GM18873 (cell line): Measurements from ENCODE around the gene LHX3.
"Not testable (repeated sequence)": the region's sequence is repeated elsewhere in the genome, so short reads cannot be mapped to it uniquely, and the experiment has no call there.

Source experiments
- ATAC-seq: cut with Tn5 transposase; IDR thresholded peaks from one replicate; pipeline ENCODE4 v1.9.1; 2021; ENCODE audit warnings: mild to moderate bottlenecking, moderate library complexity, moderate number of reproducible peaks; ENCODE audit not compliant: unreplicated experiment, low FRiP score

The LHX3 gene

DNA sequence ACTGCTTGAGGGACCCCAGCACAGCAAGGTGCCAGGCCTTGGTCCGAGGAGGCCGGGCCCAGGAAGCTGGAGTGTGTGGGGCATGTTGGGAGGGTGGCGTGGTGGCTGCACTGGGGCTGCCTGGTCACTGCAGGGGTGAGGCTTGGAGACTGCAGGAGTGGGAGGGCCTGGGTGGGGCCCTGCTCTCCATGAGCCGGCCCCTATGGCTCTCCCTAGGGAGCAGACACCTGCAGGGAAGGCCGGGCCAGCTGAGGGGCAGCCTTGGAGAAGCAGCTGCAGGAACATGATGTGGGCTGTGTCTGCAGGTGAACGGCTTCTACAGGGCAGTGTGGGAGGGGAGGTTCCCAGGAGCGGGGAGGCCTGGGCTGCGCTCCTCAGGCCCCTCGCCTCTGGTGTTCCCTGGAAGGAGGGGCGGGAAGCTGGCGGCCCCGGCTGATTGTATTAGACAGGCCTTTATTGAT lies 44.5 kb downstream of the LHX3 start:
- ATAC-seq = no peak

DNA sequence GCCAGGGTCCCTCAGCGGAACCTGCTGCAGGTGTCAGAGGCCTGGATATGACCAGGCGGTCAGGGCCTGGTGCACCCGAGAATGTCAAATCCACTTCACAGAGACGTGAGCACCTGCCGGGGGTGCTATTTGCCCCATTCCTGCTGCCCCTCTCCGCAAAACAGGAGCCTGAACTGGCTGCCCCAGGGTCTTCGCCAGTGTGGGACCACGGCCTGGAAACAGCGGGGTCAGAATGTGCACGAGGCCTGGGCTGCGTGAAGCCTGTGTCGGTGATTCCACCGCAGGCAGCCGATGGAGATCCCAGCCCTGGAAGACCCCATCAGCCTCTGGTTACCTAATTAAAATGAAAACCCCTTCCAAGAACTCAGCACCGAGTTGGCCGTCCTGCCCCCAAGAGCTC lies 45.1 kb downstream of the LHX3 start:
- no peak for ATAC-seq

- no peak for ATAC-seq
Observed at GRCh38 chr9:136157477-136158265, 47.3 kb downstream of the LHX3 start.

DNA sequence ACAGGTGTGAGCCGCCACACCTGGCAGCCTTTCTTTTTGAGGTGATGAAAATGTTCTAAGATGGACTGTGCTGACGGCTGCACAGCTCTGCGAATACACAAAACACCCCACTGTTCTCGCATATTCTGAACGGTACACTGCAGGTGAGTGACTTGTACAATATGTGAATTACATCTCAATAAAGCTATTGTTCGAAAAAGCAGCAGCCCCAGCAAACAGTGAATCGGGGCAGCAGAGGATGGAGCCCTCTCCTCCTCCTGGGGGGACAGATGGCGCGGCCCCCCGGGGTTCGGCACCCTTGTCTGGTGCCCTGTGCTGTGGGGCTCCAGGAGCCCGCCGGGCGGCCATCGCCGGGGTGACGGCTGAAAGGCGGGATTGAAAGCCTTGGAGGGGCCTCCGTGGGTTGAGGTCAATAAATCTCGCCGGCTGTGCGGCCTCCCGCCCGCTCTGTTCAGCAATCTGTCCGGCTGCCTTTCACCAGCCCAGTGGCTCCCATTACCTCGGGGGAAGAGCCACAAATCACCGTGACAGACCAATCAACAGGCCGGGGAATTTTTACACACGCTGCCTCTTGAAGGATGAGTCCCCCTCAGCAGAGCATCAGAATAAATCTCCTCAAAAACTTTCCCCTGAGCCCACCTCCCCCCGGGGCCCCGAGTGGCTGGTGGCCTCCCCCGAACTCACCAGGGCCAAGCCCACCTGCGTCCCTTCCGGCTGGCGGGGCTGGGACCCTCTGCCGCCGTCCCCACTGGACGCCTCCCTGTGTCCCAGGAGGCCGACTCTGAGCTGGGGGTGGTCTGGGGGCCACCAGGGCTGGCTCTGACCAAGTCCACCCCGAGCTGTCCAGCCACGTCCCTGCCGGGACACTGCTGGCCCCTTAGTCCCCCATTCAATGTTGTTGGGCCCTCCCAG lies 48.5 kb downstream of the LHX3 start:
- no peak for ATAC-seq

DNA sequence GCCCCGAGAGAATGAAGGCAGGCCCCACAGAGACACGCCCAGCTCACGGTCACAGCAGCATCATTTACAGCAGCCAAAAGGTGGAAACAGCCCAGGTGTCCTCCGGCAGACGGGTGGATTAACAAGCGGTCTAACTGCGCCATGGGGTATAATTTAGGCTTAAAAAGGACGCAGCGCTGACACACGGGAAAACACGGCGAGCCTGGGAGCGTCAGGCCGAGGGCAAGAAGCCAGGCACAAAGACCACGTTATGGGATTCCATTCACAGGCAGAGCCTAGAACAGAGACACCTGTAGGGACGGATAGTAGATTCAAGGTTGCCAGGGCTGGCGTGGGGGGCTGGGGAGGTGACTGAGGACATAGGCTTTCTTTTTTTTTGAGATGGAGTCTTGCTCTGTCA lies 49.4 kb downstream of the LHX3 start:
- no peak for ATAC-seq

DNA sequence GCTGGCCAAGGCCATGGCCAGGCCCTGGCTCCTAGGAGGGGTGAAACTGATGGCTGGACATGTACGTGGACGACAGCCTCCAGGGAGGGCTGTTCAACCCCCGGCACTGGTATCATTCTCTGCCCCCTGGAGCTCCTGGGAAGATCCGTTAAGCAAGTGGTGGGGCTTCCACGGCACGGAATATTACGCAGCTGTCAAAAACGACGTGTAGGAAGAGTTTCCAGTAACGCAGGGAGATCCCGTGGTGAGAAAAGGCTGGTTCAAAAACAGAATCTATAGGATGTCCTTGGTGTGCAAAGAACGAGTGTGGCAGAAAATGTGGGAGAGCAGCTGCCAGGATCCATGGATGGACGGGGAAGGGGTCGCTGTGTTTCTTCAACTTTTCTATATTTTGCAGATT lies 50.0 kb downstream of the LHX3 start:
- ATAC-seq = no peak

DNA sequence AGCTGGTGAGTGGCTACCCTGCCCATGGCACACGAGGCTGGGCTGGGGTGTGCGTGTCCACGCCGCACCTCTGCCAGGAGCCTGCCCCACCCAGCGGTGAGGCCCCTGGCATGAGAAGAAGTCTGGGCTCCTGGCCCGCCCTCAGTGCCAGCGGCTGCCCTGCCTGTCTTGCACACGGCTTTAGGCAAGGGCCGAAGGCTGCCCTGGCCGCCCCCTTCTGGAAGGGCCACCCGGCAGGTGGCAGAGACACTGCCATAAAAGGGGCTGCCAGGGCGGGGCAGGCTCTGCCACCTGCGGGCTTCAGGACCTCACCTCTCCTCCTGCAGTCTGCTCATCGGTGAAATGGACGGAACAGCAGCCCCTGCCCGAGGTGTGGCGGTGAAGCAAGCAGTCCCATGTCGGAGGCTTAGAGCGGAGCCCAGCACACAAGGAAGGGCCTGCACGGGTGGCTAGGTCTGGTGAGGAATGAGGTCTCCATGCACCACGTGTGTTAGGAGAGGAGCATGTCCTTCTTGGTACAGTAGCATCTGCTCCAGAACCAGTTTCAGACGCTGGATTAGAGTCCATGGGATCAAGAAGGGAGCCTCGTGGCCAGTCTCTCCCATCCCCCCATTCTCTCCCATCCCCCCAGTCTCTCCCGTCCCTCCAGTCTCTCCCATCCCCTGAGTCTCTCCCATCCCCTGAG lies 51.4 kb downstream of the LHX3 start:
- ATAC-seq = no peak

DNA sequence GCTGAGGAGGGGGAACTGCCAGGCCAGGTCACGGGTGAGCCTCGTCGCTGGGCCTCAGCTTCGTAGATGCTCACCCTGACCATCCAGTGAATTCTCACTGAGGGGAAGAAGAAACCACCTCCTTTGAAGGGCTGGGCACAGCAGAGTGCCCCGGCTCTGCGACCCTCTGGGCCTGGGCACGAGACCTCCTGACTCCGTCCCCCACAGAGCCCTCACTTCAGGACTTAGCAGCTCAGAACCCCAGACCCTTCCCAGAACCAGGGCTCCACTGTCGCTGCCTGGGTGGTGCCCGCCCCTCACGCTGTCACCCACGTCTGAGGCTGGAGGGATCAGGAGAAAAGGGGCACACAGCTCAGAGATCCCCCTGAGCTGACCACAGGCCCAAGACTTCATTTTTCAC lies 52.0 kb downstream of the LHX3 start:
- ATAC-seq = no peak

GRCh38 chr9:136152543-136152866 lies 52.4 kb downstream of the LHX3 start:
- ATAC-seq = no peak

GRCh38 chr9:136151848-136152542 lies 52.9 kb downstream of the LHX3 start:
- ATAC-seq = no peak

- no peak for ATAC-seq
Observed at GRCh38 chr9:136151214-136151804, 53.6 kb downstream of the LHX3 start.

GRCh38 chr9:136150664-136151213 lies 54.2 kb downstream of the LHX3 start:
- not testable (repeated sequence) for ATAC-seq

- no peak for ATAC-seq
Observed at GRCh38 chr9:136149853-136150252, 55.1 kb downstream of the LHX3 start.

- ATAC-seq = no peak
Observed at GRCh38 chr9:136149337-136149736, 55.6 kb downstream of the LHX3 start.

DNA sequence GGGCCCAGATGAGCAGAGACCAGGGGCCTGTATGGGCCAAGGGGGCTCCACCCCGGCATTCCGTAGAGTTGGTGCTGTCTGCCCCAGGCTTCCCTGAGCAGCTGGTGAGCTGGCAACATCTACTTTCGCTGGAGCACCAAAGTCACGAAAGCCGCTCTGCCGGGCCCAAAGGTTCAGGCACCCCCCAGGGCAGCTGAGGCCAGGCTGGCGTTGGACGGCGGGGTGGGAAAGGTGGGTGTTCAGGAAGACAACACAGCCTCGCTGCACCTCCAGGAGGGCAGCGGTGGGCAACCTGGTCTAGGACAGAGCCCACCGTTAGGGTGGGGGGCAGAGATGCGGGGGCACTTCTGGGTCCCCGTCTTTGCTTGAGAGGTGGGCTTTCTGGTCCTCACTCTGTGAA lies 56.2 kb downstream of the LHX3 start:
- no peak for ATAC-seq

DNA sequence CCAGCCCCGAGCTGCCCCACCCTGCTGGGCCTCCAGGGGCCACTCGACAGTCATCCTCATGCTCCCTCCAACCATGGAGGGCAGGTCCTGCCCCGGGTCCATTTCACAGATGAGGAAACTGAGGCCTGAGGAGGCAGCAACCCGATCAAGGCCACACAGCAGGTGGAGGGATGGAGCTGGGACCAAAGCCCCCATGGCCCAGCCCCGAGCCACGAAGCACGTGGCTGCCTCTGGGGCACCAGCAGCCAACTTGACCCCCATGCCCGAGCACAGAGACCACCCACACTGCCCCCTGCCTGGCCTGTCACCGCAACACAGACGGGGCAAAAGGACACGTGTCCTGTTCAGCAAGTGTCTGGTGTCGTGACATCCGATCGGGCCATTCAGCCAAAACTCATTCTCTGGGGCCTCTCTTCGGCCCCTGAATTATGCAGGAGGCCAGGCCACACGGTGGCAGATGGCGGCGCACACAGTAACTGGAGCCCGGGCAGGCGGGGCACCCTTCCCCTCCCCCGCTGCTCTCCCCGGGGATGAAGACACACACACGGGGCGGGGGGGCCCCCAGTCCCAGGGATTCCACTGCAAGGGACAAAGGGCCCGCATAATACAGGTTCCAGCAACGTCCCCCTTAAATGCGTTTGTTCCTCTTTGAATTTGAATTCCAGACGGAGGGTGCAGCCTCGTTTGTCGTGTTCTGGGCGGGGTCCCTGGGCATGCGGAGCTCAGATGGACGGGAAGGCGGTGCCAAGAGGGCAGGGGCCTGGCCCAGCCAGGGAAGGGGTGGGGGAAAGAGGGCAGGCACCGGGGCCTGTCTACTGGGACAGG lies 56.8 kb downstream of the LHX3 start:
- no peak for ATAC-seq

GRCh38 chr9:136147038-136147889 lies 57.7 kb downstream of the LHX3 start:
- ATAC-seq = no peak
